SK-N-SH treated with all-trans-retinoic acid at 6 μM for 48 hours (cell line): ENCODE results near the gene FTSJ1.
A peak's percentile ranks its signal among the peaks of the same experiment; 100 is the strongest.

ENCODE experiments used
- ATAC-seq: fragments of 200-7000 bp; cut with Tn5 transposase; 3 replicates; pipeline ENCODE4 v1.9.1; 2020; ENCODE audit warnings: mild to moderate bottlenecking, moderate library complexity
- ARNTL ChIP-seq: fragments of 450-650 bp; formaldehyde crosslinking; IDR thresholded peaks from 2 replicates; pipeline ENCODE4 v1.5.0; 2020; ENCODE audit warnings: low read depth, mild to moderate bottlenecking, moderate library complexity, borderline replicate concordance
- BACH2 ChIP-seq: fragments of 250-450 bp; sonication (Bioruptor Pico); IDR thresholded peaks from 2 replicates; pipeline ENCODE4 v1.9.0; 2021; ENCODE audit warnings: mild to moderate bottlenecking, borderline replicate concordance
- CREB5 ChIP-seq: fragments of 250-450 bp; sonication (Bioruptor Pico); IDR thresholded peaks from 2 replicates; pipeline ENCODE4 v1.5.1; 2020; ENCODE audit warnings: low read depth, mild to moderate bottlenecking, moderate library complexity
- CSDC2 ChIP-seq: fragments of 250-450 bp; sonication (Bioruptor Pico); IDR thresholded peaks from 2 replicates; pipeline ENCODE4 v1.5.0; 2020; ENCODE audit warnings: mild to moderate bottlenecking, moderate library complexity
- CSRNP3 ChIP-seq: fragments of 250-450 bp; sonication (Bioruptor Pico); IDR thresholded peaks from 2 replicates; pipeline ENCODE4 v1.5.1; 2021; ENCODE audit warnings: mild to moderate bottlenecking, moderate library complexity
- ESRRG ChIP-seq: fragments of 250-450 bp; sonication (Bioruptor Pico); IDR thresholded peaks from 2 replicates; pipeline ENCODE4 v1.6.1; 2021; ENCODE audit warnings: mild to moderate bottlenecking
- GLIS3 ChIP-seq: fragments of 250-450 bp; sonication (Bioruptor Pico); IDR thresholded peaks from 2 replicates; pipeline ENCODE4 v1.5.0; 2020; ENCODE audit warnings: mild to moderate bottlenecking, moderate library complexity
- ISL1 ChIP-seq: fragments of 250-450 bp; sonication (Bioruptor Pico); IDR thresholded peaks from 2 replicates; pipeline ENCODE4 v2.1.2; 2022; ENCODE audit warnings: mild to moderate bottlenecking, moderate library complexity
- OSR1 ChIP-seq: fragments of 250-450 bp; sonication (Bioruptor Pico); IDR thresholded peaks from 2 replicates; pipeline ENCODE4 v1.8.0; 2022; ENCODE audit warnings: moderate library complexity, mild to moderate bottlenecking, inconsistent platforms
- PATZ1 ChIP-seq: fragments of 250-450 bp; sonication (Bioruptor Pico); IDR thresholded peaks from 2 replicates; pipeline ENCODE4 v1.8.0; 2020; ENCODE audit warnings: mild to moderate bottlenecking, moderate library complexity, borderline replicate concordance
- PPARA ChIP-seq: fragments of 250-450 bp; sonication (Bioruptor Pico); IDR thresholded peaks from 2 replicates; pipeline ENCODE4 v1.5.0; 2020; ENCODE audit warnings: mild to moderate bottlenecking, borderline replicate concordance
- RARB ChIP-seq: fragments of 250-450 bp; sonication (Bioruptor Pico); IDR thresholded peaks from 2 replicates; pipeline ENCODE4 v1.8.0; 2021; ENCODE audit warnings: mild to moderate bottlenecking, moderate library complexity
- SNAI2 ChIP-seq: fragments of 250-450 bp; sonication (Bioruptor Pico); IDR thresholded peaks from 2 replicates; pipeline ENCODE4 v1.5.0; 2020; ENCODE audit warnings: mild to moderate bottlenecking, moderate library complexity
- TCF4 ChIP-seq: fragments of 250-450 bp; sonication (Bioruptor Pico); IDR thresholded peaks from 2 replicates; pipeline ENCODE4 v1.8.0; 2021; ENCODE audit warnings: mild to moderate bottlenecking, moderate library complexity, borderline replicate concordance
- TOX ChIP-seq: fragments of 250-450 bp; sonication (Bioruptor Pico); IDR thresholded peaks from 2 replicates; pipeline ENCODE4 v1.8.0; 2021; ENCODE audit warnings: mild to moderate bottlenecking, moderate library complexity, borderline replicate concordance
- ZC3H10 ChIP-seq: fragments of 250-450 bp; sonication (Bioruptor Pico); IDR thresholded peaks from 2 replicates; pipeline ENCODE4 v1.5.1; 2021; ENCODE audit warnings: mild to moderate bottlenecking, moderate library complexity
- ZFP3 ChIP-seq: fragments of 250-450 bp; sonication (Bioruptor Pico); IDR thresholded peaks from 2 replicates; pipeline ENCODE4 v1.5.0; 2020; ENCODE audit warnings: mild to moderate bottlenecking, moderate library complexity
- ZFP30 ChIP-seq: fragments of 450-650 bp; formaldehyde crosslinking; IDR thresholded peaks from 2 replicates; pipeline ENCODE4 v1.5.0; 2022; ENCODE audit warnings: mild to moderate bottlenecking, moderate library complexity
- ZNF8 ChIP-seq: fragments of 450-650 bp; formaldehyde crosslinking; IDR thresholded peaks from 2 replicates; pipeline ENCODE4 v1.5.0; 2020; ENCODE audit warnings: mild to moderate bottlenecking, moderate library complexity
- TF ChIP-seq, protein P1 (sequence below): fragments of 250-450 bp; sonication (Bioruptor Pico); IDR thresholded peaks from 2 replicates; pipeline ENCODE4 v1.8.0; 2021; ENCODE audit warnings: low read depth, mild to moderate bottlenecking, moderate library complexity, borderline replicate concordance
- TF ChIP-seq, protein P2 (sequence below): fragments of 250-450 bp; sonication (Bioruptor Pico); IDR thresholded peaks from 2 replicates; pipeline ENCODE4 v1.5.0; 2020; ENCODE audit warnings: mild to moderate bottlenecking, moderate library complexity

FTSJ1 gene

DNA sequence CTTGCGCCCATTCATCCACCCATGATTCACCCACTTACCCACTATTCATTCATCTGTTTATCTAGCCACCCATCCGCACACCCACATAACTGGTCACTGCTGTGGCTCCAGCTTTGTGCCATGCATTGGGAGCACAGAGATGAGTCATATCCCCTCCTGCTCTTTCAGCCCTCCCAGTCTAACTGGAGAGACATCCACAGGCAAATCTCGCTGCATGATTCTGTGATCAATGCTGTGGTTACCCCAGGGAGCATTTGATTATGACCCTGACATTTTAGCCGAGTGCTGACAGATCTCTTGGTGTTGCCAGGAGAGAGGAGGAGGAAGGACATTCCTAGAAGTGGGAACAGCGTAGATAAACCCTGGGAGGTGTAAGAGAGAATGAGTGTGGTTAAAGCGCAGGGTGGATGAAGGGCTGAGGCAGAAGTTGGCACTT, 22.4 kb downstream of the FTSJ1 start:
- peak; percentile 85 for ATAC-seq

GRCh38 chrX:48504261-48504660, 28.3 kb downstream of the FTSJ1 start:
- no peak for TF ChIP-seq GLIS3 (CRISPR knock-in tag)
- no peak for TF ChIP-seq ESRRG (CRISPR knock-in tag)
- TF ChIP-seq CSRNP3 (CRISPR knock-in tag), result no peak
- no peak for TF ChIP-seq ISL1 (CRISPR knock-in tag)
- TF ChIP-seq RARB (CRISPR knock-in tag), result no peak
- no peak for TF ChIP-seq PATZ1 (CRISPR knock-in tag)
- TF ChIP-seq SNAI2, result no peak
- TF ChIP-seq TOX, result no peak
- ATAC-seq, result no peak

More for the DNA sequence above, 22.4 kb downstream of the FTSJ1 start:
- no peak for TF ChIP-seq CREB5 (CRISPR knock-in tag)
- TF ChIP-seq PPARA (CRISPR knock-in tag), result no peak
- no peak for TF ChIP-seq ZFP3 (CRISPR knock-in tag)
- no peak for TF ChIP-seq ZFP30 (CRISPR knock-in tag)
- no peak for TF ChIP-seq CSRNP3 (CRISPR knock-in tag)
- TF ChIP-seq BACH2, result no peak
- no peak for TF ChIP-seq SNAI2
- TF ChIP-seq OSR1, result no peak
- TF ChIP-seq CSDC2 (CRISPR knock-in tag), result no peak

GRCh38 chrX:48505481-48505880, 29.5 kb downstream of the FTSJ1 start:
- ATAC-seq, result no peak

More at GRCh38 chrX:48505481-48505880, 29.5 kb downstream of the FTSJ1 start:
- TF ChIP-seq PATZ1 (CRISPR knock-in tag) (no peak), CSDC2 (CRISPR knock-in tag) (no peak), TOX (no peak), ZNF8 (no peak), CSRNP3 (CRISPR knock-in tag) (no peak), TCF4 (CRISPR knock-in tag) (no peak), BACH2 (no peak), ZC3H10 (CRISPR knock-in tag) (no peak), ZFP30 (CRISPR knock-in tag) (no peak), GLIS3 (CRISPR knock-in tag) (no peak), ARNTL (CRISPR knock-in tag) (no peak), PPARA (CRISPR knock-in tag) (no peak), OSR1 (no peak), ESRRG (CRISPR knock-in tag) (no peak)
- TF ChIP-seq, protein P1, sequence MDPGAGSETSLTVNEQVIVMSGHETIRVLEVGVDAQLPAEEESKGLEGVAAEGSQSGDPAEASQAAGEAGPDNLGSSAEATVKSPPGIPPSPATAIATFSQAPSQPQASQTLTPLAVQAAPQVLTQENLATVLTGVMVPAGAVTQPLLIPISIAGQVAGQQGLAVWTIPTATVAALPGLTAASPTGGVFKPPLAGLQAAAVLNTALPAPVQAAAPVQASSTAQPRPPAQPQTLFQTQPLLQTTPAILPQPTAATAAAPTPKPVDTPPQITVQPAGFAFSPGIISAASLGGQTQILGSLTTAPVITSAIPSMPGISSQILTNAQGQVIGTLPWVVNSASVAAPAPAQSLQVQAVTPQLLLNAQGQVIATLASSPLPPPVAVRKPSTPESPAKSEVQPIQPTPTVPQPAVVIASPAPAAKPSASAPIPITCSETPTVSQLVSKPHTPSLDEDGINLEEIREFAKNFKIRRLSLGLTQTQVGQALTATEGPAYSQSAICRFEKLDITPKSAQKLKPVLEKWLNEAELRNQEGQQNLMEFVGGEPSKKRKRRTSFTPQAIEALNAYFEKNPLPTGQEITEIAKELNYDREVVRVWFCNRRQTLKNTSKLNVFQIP (CRISPR knock-in tag), result no peak
- TF ChIP-seq, protein P2, sequence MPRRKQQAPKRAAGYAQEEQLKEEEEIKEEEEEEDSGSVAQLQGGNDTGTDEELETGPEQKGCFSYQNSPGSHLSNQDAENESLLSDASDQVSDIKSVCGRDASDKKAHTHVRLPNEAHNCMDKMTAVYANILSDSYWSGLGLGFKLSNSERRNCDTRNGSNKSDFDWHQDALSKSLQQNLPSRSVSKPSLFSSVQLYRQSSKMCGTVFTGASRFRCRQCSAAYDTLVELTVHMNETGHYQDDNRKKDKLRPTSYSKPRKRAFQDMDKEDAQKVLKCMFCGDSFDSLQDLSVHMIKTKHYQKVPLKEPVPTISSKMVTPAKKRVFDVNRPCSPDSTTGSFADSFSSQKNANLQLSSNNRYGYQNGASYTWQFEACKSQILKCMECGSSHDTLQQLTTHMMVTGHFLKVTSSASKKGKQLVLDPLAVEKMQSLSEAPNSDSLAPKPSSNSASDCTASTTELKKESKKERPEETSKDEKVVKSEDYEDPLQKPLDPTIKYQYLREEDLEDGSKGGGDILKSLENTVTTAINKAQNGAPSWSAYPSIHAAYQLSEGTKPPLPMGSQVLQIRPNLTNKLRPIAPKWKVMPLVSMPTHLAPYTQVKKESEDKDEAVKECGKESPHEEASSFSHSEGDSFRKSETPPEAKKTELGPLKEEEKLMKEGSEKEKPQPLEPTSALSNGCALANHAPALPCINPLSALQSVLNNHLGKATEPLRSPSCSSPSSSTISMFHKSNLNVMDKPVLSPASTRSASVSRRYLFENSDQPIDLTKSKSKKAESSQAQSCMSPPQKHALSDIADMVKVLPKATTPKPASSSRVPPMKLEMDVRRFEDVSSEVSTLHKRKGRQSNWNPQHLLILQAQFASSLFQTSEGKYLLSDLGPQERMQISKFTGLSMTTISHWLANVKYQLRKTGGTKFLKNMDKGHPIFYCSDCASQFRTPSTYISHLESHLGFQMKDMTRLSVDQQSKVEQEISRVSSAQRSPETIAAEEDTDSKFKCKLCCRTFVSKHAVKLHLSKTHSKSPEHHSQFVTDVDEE, result no peak
